Measurements from ENCODE around the gene OR1S2. TPM values are rescaled to one million over a fixed set of nuclear protein-coding genes. Genes with fewer than 3 reads are reported as not detected.

Gene OR1S2
- total RNA-seq = not detected in 2 replicates

GRCh38 chr11:58204042-58204441 is at the start of gene OR1S2:
TSS of gene OR1S2 (minus strand) at chr11:58204142. CDS start at chr11:58204142, 0 bp downstream.

GRCh38 chr11:58212420-58212819 is 8.5 kb upstream of the OR1S2 start, which contains the start of gene OR1S1:
TSS of gene OR1S1 (plus strand) at chr11:58212720.

GRCh38 chr11:58188770-58189169 is 15.2 kb downstream of the OR1S2 start, which contains the start of gene OR9Q2:
TSS of gene OR9Q2 (plus strand) at chr11:58189070. CDS start at chr11:58190491, 1,421 bp downstream.

Other genes with a start within 250 kb of the OR1S2 start
- not detected in 2 replicates for gene OR9Q1, start 180.3 kb downstream of the OR1S2 start, total RNA-seq
- gene OR6Q1, start 173.2 kb downstream of the OR1S2 start, total RNA-seq = not detected in 2 replicates
- gene OR9I1, start 78.6 kb downstream of the OR1S2 start, total RNA-seq = not detected in 2 replicates
- gene OR9Q2, start 15.1 kb downstream of the OR1S2 start, total RNA-seq = not detected in 2 replicates
- gene OR1S1, start 8.6 kb upstream of the OR1S2 start, total RNA-seq = not detected in 2 replicates
- not detected in 2 replicates for gene OR10Q1, start 24.8 kb upstream of the OR1S2 start, total RNA-seq
- gene OR10W1, start 64.1 kb upstream of the OR1S2 start, total RNA-seq = not detected in 2 replicates
- gene OR5B17, start 154.9 kb upstream of the OR1S2 start, total RNA-seq = not detected in 2 replicates
- not detected in 2 replicates for gene OR5B3, start 202.7 kb upstream of the OR1S2 start, total RNA-seq
- not detected in 2 replicates for gene OR5B2, start 224.0 kb upstream of the OR1S2 start, total RNA-seq
- not detected in 2 replicates for gene OR5B12, start 238.1 kb upstream of the OR1S2 start, total RNA-seq